ENCODE data around the gene RRAS2.

RRAS2 gene

GRCh38 chr11:14267861-14268635 lies 90.9 kb downstream of the RRAS2 start:
- TF ChIP-seq CTCF (conservative IDR thresholded peaks at IDR 0.05; ENCODE audit: low read length), result no peak
- DNase-seq (ENCODE audit: low read depth), result no peak
- no peak overlapping the region for H3K4me3 ChIP-seq (ENCODE audit: low read length)

- no peak overlapping the region for H3K4me3 ChIP-seq (ENCODE audit: low read length)
- no peak for DNase-seq (ENCODE audit: low read depth)
- TF ChIP-seq CTCF (conservative IDR thresholded peaks at IDR 0.05; ENCODE audit: low read length), result no peak
Observed at GRCh38 chr11:14266622-14267021, 92.4 kb downstream of the RRAS2 start.

- no peak overlapping the region for H3K4me3 ChIP-seq (ENCODE audit: low read length)
- TF ChIP-seq CTCF (conservative IDR thresholded peaks at IDR 0.05; ENCODE audit: low read length), result no peak
- no peak for DNase-seq (ENCODE audit: low read depth)
Observed at GRCh38 chr11:14264966-14265365, 94.0 kb downstream of the RRAS2 start.

GRCh38 chr11:14262271-14262846 lies 96.6 kb downstream of the RRAS2 start:
- no peak for DNase-seq (ENCODE audit: low read depth)
- no peak for TF ChIP-seq CTCF (conservative IDR thresholded peaks at IDR 0.05; ENCODE audit: low read length)
- no peak overlapping the region for H3K4me3 ChIP-seq (ENCODE audit: low read length)

GRCh38 chr11:14261066-14261465 lies 97.9 kb downstream of the RRAS2 start:
- H3K4me3 ChIP-seq (ENCODE audit: low read length), result no peak overlapping the region
- DNase-seq (ENCODE audit: low read depth), result no peak
- TF ChIP-seq CTCF (conservative IDR thresholded peaks at IDR 0.05; ENCODE audit: low read length), result no peak

GRCh38 chr11:14259878-14260277 lies 99.1 kb downstream of the RRAS2 start:
- TF ChIP-seq CTCF (conservative IDR thresholded peaks at IDR 0.05; ENCODE audit: low read length), result no peak
- DNase-seq (ENCODE audit: low read depth), result no peak
- H3K4me3 ChIP-seq (ENCODE audit: low read length), result no peak overlapping the region

GRCh38 chr11:14259186-14259784 lies 99.7 kb downstream of the RRAS2 start:
- TF ChIP-seq CTCF (conservative IDR thresholded peaks at IDR 0.05; ENCODE audit: low read length), result no peak
- H3K4me3 ChIP-seq (ENCODE audit: low read length), result no peak overlapping the region
- DNase-seq (ENCODE audit: low read depth), result no peak
